ENCODE measurements around the gene DDX46.

GRCh38 chr5:134840811-134841210 is 82.2 kb downstream of the DDX46 start:
- TF ChIP-seq CTCF (IDR thresholded peaks at IDR 0.05) (no peak), EZH2 (IDR thresholded peaks at IDR 0.05; ENCODE audit: borderline replicate concordance, insufficient read depth, low read depth, low read length, poor library complexity, severe bottlenecking) (no peak)
